Right lobe of liver (tissue), 6 donors: Measurements from ENCODE around the gene ARMH3. TPM values are rescaled to one million over a fixed set of nuclear protein-coding genes. Genes with fewer than 3 reads are reported as not detected.

Source experiments
- ATAC-seq, 4 donors: fragments of 200-7000 bp; cut with Tn5 transposase; one replicate each; pipeline ENCODE4 v1.9.1; 2020; ENCODE audit warnings: mild to moderate bottlenecking in 4 of 4, moderate library complexity in 4 of 4
- DNase-seq, 3 donors: peaks; one replicate each; pipeline ENCODE4 v3.0.0-alpha.2; 2020
- H3K27ac ChIP-seq, 3 donors: fragments of 200-600 bp; one replicate each; pipeline ENCODE4 v1.8.0; 2022
- H3K27me3 ChIP-seq, 2 donors: fragments of 200-600 bp; one replicate each; pipeline ENCODE4 v1.8.0; 2022
- H3K36me3 ChIP-seq, 4 donors: fragments of 200-600 bp; sonication (generic) in 1 of 4; one replicate each; pipeline versions ENCODE4 v1.5.1 to v1.8.0; 2017 to 2022; ENCODE audit warnings: control low read depth in 1 of 4
- H3K4me1 ChIP-seq, 4 donors: fragments of 200-600 bp; sonication (generic) in 1 of 4; one replicate each; pipeline versions ENCODE4 v1.5.1 to v1.8.0; 2017 to 2022; ENCODE audit warnings: control low read depth in 1 of 4
- H3K4me3 ChIP-seq, 3 donors: fragments of 200-600 bp; one replicate each; pipeline ENCODE4 v1.8.0; 2022
- H3K9me3 ChIP-seq, 4 donors: fragments of 200-600 bp; sonication (generic) in 1 of 4; one replicate each; pipeline versions ENCODE4 v1.5.1 to v1.8.0; 2017 to 2022; ENCODE audit warnings: control low read depth in 1 of 4
- CTCF ChIP-seq, 4 donors: fragments of 200-600 bp in 3 of 4; fragments of 450-650 bp in 1 of 4; IDR thresholded peaks; one replicate each; pipeline versions ENCODE4 v1.5.1 to v1.8.0; 2016 to 2022; ENCODE audit warnings: antibody characterized with exemption in 4 of 4, mild to moderate bottlenecking in 2 of 4
- POLR2A ChIP-seq: fragments of 450-650 bp; IDR thresholded peaks from one replicate; pipeline ENCODE4 v1.6.1; 2017; ENCODE audit warnings: antibody characterized with exemption, mild to moderate bottlenecking
- WGBS: methylation state at CpG from one replicate; pipeline ENCODE4 v1.1.6; 2018; ENCODE audit warnings: low coverage, low lambda C conversion rate; ENCODE audit not compliant: insufficient coverage; ENCODE audit errors: missing lambda C conversion rate; 5-methylcytosine and 5-hydroxymethylcytosine counted together
- intact Hi-C, 2 donors: fragments of 100-400 bp; cut with DNase I; formaldehyde crosslinking; loops; one replicate each; pipeline versions ENCODE4 v1.11.2 to v1.14.1; 2022
- total RNA-seq, 6 experiments: library from RNA; depleted of rRNA in 2 of 6; stranded (reverse); fragments of >200 nt in 2 of 6; fragmentation: NEBNext Ultra II Directional in 3 of 6; extraction: Animal tissue kit (Norgen Biotek cat#: 25700) in 3 of 6; gene quantifications; one replicate each; pipeline versions ENCODE4 v1.1.0 to v1.2.4, GENCODE V29; 2016 to 2023
- donor health status: DM: no; HTN: yes; CAD: no.
- donor health status: DM: no; HTN: no; CAD: no.
- donor health status: DM: no; HTN: no; CAD: no.
- donor health status: DM: no; HTN: yes; CAD: no.
- donor health status: DM: no; HTN: yes; CAD: no.

ARMH3 gene
- total RNA-seq, 6 experiments from 2014 or later, result 8.5 to 13.4 (median 11.6) TPM

DNA sequence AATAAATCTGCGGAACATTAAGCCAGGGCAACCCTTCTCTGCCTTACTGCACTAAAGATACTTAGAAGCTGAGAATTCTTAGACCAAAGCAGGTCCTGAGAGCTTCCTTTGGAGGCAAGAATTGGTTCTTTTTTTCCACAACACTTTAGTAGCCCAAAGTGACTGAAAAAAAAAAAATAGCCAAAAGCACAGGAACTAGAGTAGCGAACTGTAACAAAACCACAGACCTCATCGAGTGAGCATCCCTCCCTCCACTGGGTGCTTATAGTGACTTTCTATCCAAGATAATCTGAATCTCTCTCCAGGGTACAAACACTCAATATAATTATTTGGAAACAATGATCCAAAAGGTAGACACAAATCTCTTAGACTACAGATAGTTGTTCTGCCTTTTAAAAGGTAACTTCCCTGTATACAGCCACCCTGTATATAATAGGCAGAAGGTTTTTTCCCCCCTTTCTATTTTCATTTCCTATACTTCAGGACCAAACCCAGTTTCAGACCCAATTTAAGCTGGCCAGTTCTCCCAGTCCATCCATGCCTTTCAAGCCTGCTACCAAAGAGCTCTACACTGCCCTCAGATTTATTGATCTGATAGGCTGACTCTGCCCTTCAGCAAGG lies 180.8 kb downstream of the ARMH3 start:
- 90% methylated on average over 3 of the region's 3 CpGs for WGBS
- intact Hi-C loops, result no loop called here
- H3K9me3 ChIP-seq, result no peaks in the 10 kb centered on the region
- TF ChIP-seq POLR2A, result no peak
- TF ChIP-seq CTCF (IDR thresholded peaks at IDR 0.05), result no peak
- H3K4me3 ChIP-seq, result no peak overlapping the region
- no peaks in the 10 kb centered on the region for H3K36me3 ChIP-seq
- no peak overlapping the region for H3K27ac ChIP-seq
- no peaks in the 10 kb centered on the region for H3K27me3 ChIP-seq
- no peak for ATAC-seq
- no peak for DNase-seq
- no peaks in the 10 kb centered on the region for H3K4me1 ChIP-seq

DNA sequence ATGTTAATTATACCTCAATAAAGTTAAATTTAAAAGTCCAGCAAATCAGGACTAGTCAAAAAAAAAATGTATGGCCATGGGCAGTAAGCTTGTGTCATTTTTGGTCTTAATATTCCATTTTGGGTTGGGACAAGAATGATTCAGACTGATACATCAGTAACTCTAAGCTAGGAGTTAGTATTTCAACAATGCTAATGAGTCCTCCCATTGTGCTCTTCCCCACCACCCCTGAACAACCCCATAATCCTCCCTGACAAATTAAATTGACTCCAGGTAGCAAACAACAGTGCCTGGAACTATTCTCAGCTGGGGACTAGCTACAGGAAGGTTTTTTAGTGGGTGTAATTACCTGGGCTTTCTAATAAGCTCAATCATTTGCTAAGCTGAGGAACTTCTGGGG lies 181.7 kb downstream of the ARMH3 start:
- Histone ChIP-seq H3K27ac (no peak overlapping the region), H3K27me3 (no peaks in the 10 kb centered on the region), H3K4me3 (no peak overlapping the region), H3K36me3 (no peaks in the 10 kb centered on the region), H3K4me1 (no peaks in the 10 kb centered on the region), H3K9me3 (no peaks in the 10 kb centered on the region)
- DNase-seq, result no peak
- TF ChIP-seq POLR2A (no peak), CTCF (IDR thresholded peaks at IDR 0.05) (no peak)
- intact Hi-C loops, result no loop called here
- ATAC-seq, result no peak

DNA sequence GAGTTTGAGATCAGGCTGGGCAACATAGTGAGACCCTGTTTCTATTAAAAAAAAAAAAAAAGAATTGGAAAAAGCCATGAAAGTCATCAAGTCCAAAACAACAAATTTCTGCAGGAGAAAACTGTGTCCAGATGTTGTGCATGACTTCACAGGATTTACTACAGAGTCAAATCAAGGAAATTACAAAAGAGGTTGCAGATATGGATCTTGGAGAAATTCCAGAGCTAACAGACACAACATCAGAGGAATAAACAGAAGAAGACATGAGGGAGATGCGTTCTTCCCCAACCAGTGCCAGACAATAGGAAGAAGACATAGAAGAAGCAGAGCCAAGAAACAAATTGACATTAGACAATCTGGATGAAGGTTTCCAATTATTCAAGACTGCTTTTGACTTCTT lies 188.0 kb downstream of the ARMH3 start:
- Histone ChIP-seq H3K27ac (no peak overlapping the region), H3K27me3 (no peaks in the 10 kb centered on the region), H3K36me3 (no peaks in the 10 kb centered on the region), H3K9me3 (no peaks in the 10 kb centered on the region), H3K4me3 (no peak overlapping the region), H3K4me1 (no peaks in the 10 kb centered on the region)
- 13% methylated on average over 1 of the region's 1 CpG for WGBS
- no peak for ATAC-seq
- intact Hi-C loops, result no loop called here
- no peak for DNase-seq
- TF ChIP-seq POLR2A (no peak), CTCF (IDR thresholded peaks at IDR 0.05) (no peak)

GRCh38 chr10:101859530-101859929 lies 196.4 kb downstream of the ARMH3 start:
- whole genome bisulfite sequencing, result 95% methylated on average over 2 of the region's 2 CpGs
- no peak for ATAC-seq

More at GRCh38 chr10:101859530-101859929, 196.4 kb downstream of the ARMH3 start:
- Histone ChIP-seq H3K9me3 (peaks cover 0 to 6% (median 0%) of the 10 kb centered on the region in 4 donors), H3K27me3 (no peaks in the 10 kb centered on the region), H3K4me1 (no peaks in the 10 kb centered on the region), H3K36me3 (no peaks in the 10 kb centered on the region), H3K4me3 (no peak overlapping the region), H3K27ac (no peak overlapping the region)
- TF ChIP-seq POLR2A (no peak), CTCF (IDR thresholded peaks at IDR 0.05) (no peak)
- no peak for DNase-seq
- intact Hi-C loops, result no loop called here
